Kidney tubule cell (primary cell): ENCODE measurements around the gene OR2J3.
"Not testable (repeated sequence)": the region's sequence is repeated elsewhere in the genome, so short reads cannot be mapped to it uniquely, and the experiment has no call there.

Experiments
- DNase-seq: peaks from one replicate; pipeline ENCODE4 v3.0.0-alpha.2; 2018; ENCODE audit warnings: low spot score

The OR2J3 gene

GRCh38 chr6:29107758-29108157, at the start of gene OR2J3:
Gene OR2J3 (plus strand): TSS chr6:29108058. CDS start chr6:29111891, 3,833 bp downstream.
- no peak for DNase-seq

GRCh38 chr6:29071831-29072723, 35.8 kb upstream of the OR2J3 start:
- DNase-seq, result peak; percentile 51

GRCh38 chr6:29079203-29079602, 28.7 kb upstream of the OR2J3 start:
- DNase-seq, result no peak

GRCh38 chr6:29081312-29081711, 26.5 kb upstream of the OR2J3 start:
- DNase-seq, result no peak

- no peak for DNase-seq
Measured at GRCh38 chr6:29082457-29082856, 25.4 kb upstream of the OR2J3 start.

GRCh38 chr6:29087213-29087612, 20.6 kb upstream of the OR2J3 start, which contains the start of gene OR2B3:
Gene OR2B3 (minus strand): TSS chr6:29087313. CDS start chr6:29087248, 65 bp downstream.
- DNase-seq, result no peak

- no peak for DNase-seq
Measured at GRCh38 chr6:29092957-29093356, 14.9 kb upstream of the OR2J3 start.

- no peak for DNase-seq
Measured at GRCh38 chr6:29097803-29098202, 10.1 kb upstream of the OR2J3 start.

- no peak for DNase-seq
Measured at GRCh38 chr6:29099190-29099589, 8.7 kb upstream of the OR2J3 start, which contains the start of gene OR2J1. Gene OR2J1 (plus strand): TSS chr6:29099490. CDS start chr6:29100943, 1,453 bp downstream.

- no peak for DNase-seq
Measured at GRCh38 chr6:29112135-29112534, 4.3 kb downstream of the OR2J3 start.

- not testable (repeated sequence) for DNase-seq
Measured at GRCh38 chr6:29114964-29115363, 7.1 kb downstream of the OR2J3 start.

GRCh38 chr6:29129326-29130012, 21.6 kb downstream of the OR2J3 start:
- DNase-seq, result no peak

- no peak for DNase-seq
Measured at GRCh38 chr6:29130644-29131043, 22.8 kb downstream of the OR2J3 start.

- DNase-seq, result no peak
Measured at GRCh38 chr6:29131691-29132090, 23.8 kb downstream of the OR2J3 start.

- no peak for DNase-seq
Measured at GRCh38 chr6:29137724-29138123, 29.9 kb downstream of the OR2J3 start.

- no peak for DNase-seq
Measured at GRCh38 chr6:29141606-29142005, 33.7 kb downstream of the OR2J3 start.

- DNase-seq, result no peak
Measured at GRCh38 chr6:29142309-29142708, 34.5 kb downstream of the OR2J3 start.

- DNase-seq, result no peak
Measured at GRCh38 chr6:29146179-29146578, 38.3 kb downstream of the OR2J3 start.

GRCh38 chr6:29147074-29147473, 39.2 kb downstream of the OR2J3 start:
- no peak for DNase-seq

- DNase-seq, result not testable (repeated sequence)
Measured at GRCh38 chr6:29149444-29149843, 41.6 kb downstream of the OR2J3 start.

- no peak for DNase-seq
Measured at GRCh38 chr6:29153083-29153482, 45.2 kb downstream of the OR2J3 start.

- DNase-seq, result not testable (repeated sequence)
Measured at GRCh38 chr6:29155182-29155581, 47.3 kb downstream of the OR2J3 start.

GRCh38 chr6:29159922-29160321, 52.1 kb downstream of the OR2J3 start:
- not testable (repeated sequence) for DNase-seq
